ENCODE data around the gene AGAP3.
A peak's percentile ranks its signal among the peaks of the same experiment; 100 is the strongest.

Gene AGAP3

GRCh38 chr7:151185762-151186639 lies 99.7 kb downstream of the AGAP3 start:
- H4K20me1 ChIP-seq (ENCODE audit: insufficient read depth, low read length) = peaks cover 48% of the 10 kb centered on the region
- H2AFZ ChIP-seq (ENCODE audit: low read depth, low read length) = no peak overlapping the region
- peaks cover 72% of the 10 kb centered on the region for H3K27me3 ChIP-seq (ENCODE audit: low read depth, low read length)
- no peak overlapping the region for H3K9ac ChIP-seq (ENCODE audit: low read length)
- H3K36me3 ChIP-seq (replicated peaks; ENCODE audit: low read depth, low read length) = no peaks in the 10 kb centered on the region
- H3K9me3 ChIP-seq (ENCODE audit: insufficient read depth, low read length) = no peaks in the 10 kb centered on the region
- H3K4me1 ChIP-seq (ENCODE audit: low read length) = peaks cover 32% of the 10 kb centered on the region
- H3K27ac ChIP-seq (ENCODE audit: low read length) = no peak overlapping the region
- H3K4me2 ChIP-seq (ENCODE audit: low read length) = no peak overlapping the region
- TF ChIP-seq CTCF (IDR thresholded peaks at IDR 0.05; ENCODE audit: low read depth, low read length) (no peak), EZH2phosphoT487 (IDR thresholded peaks at IDR 0.05; ENCODE audit: low read depth) (no peak)
- H3K4me3 ChIP-seq (ENCODE audit: low read length) = no peak overlapping the region
- no peaks in the 10 kb centered on the region for H3K79me2 ChIP-seq (ENCODE audit: low read length)

- peak within 1 kb of the TSS; percentile 31; the same call in 1 of the 2 replicates for H3K4me3 ChIP-seq (ENCODE audit: low read length)
- H2AFZ ChIP-seq (ENCODE audit: low read depth, low read length) = no peak within 1 kb of the TSS
- peaks cover 32% of the 10 kb centered on the region for H3K4me1 ChIP-seq (ENCODE audit: low read length)
- H3K27me3 ChIP-seq (ENCODE audit: low read depth, low read length) = peaks cover 79% of the 10 kb centered on the region
- no peak for TF ChIP-seq EZH2phosphoT487 (IDR thresholded peaks at IDR 0.05; ENCODE audit: low read depth)
- no peak for TF ChIP-seq CTCF (IDR thresholded peaks at IDR 0.05; ENCODE audit: low read depth, low read length)
- peaks cover 57% of the 10 kb centered on the region for H4K20me1 ChIP-seq (ENCODE audit: insufficient read depth, low read length)
- H3K36me3 ChIP-seq (replicated peaks; ENCODE audit: low read depth, low read length) = no peaks in the 10 kb centered on the region
- H3K9me3 ChIP-seq (ENCODE audit: insufficient read depth, low read length) = no peaks in the 10 kb centered on the region
- no peak within 1 kb of the TSS for H3K9ac ChIP-seq (ENCODE audit: low read length)
- H3K27ac ChIP-seq (ENCODE audit: low read length) = no peak within 1 kb of the TSS
- peak within 1 kb of the TSS; percentile 62 for H3K4me2 ChIP-seq (ENCODE audit: low read length)
- H3K79me2 ChIP-seq (ENCODE audit: low read length) = no peaks in the 10 kb centered on the region
These were observed 100.5 kb downstream of the AGAP3 start, which contains the start of gene ASB10 for GRCh38 chr7:151186640-151187408. Gene ASB10, minus strand, starts transcription at chr7:151187250. Its CDS starts 120 bp downstream, at chr7:151187130.

- Histone ChIP-seq H3K27me3 (ENCODE audit: low read depth, low read length) (peaks cover 79% of the 10 kb centered on the region), H3K9me3 (ENCODE audit: insufficient read depth, low read length) (no peaks in the 10 kb centered on the region), H2AFZ (ENCODE audit: low read depth, low read length) (no peak overlapping the region), H3K27ac (ENCODE audit: low read length) (no peak overlapping the region), H3K36me3 (replicated peaks; ENCODE audit: low read depth, low read length) (no peaks in the 10 kb centered on the region), H4K20me1 (ENCODE audit: insufficient read depth, low read length) (peaks cover 63% of the 10 kb centered on the region), H3K4me3 (ENCODE audit: low read length) (peak overlapping the region; percentile 31; the same call in 1 of the 2 replicates), H3K79me2 (ENCODE audit: low read length) (no peaks in the 10 kb centered on the region), H3K4me1 (ENCODE audit: low read length) (peaks cover 32% of the 10 kb centered on the region), H3K4me2 (ENCODE audit: low read length) (peak overlapping the region; percentile 62), H3K9ac (ENCODE audit: low read length) (no peak overlapping the region)
- TF ChIP-seq EZH2phosphoT487 (IDR thresholded peaks at IDR 0.05; ENCODE audit: low read depth) (no peak), CTCF (IDR thresholded peaks at IDR 0.05; ENCODE audit: low read depth, low read length) (no peak)
These were observed 101.4 kb downstream of the AGAP3 start for GRCh38 chr7:151187409-151188251.

All from OCI-LY3 (cell line).